ENCODE results near the gene ICE1.
"Not testable (repeated sequence)": the region's sequence is repeated elsewhere in the genome, so short reads cannot be mapped to it uniquely, and the experiment has no call there.

ICE1 gene

GRCh38 chr5:5421961-5422818 is at the start of gene ICE1:
TSS of gene ICE1 (plus strand) at chr5:5422677. CDS start at chr5:5422916, 239 bp downstream.
- DNase-seq, result peak; percentile 94

GRCh38 chr5:5372930-5373329 is 49.5 kb upstream of the ICE1 start:
- no peak for DNase-seq

- no peak for DNase-seq
These were observed 49.0 kb upstream of the ICE1 start for GRCh38 chr5:5373351-5373989.

- no peak for DNase-seq
These were observed 48.3 kb upstream of the ICE1 start for GRCh38 chr5:5374009-5374715.

- no peak for DNase-seq
These were observed 44.7 kb upstream of the ICE1 start for GRCh38 chr5:5377780-5378179.

- no peak for DNase-seq
These were observed 43.9 kb upstream of the ICE1 start for GRCh38 chr5:5378531-5378930.

- no peak for DNase-seq
These were observed 42.2 kb upstream of the ICE1 start for GRCh38 chr5:5380298-5380697.

GRCh38 chr5:5381310-5381913 is 41.1 kb upstream of the ICE1 start:
- no peak for DNase-seq

GRCh38 chr5:5383461-5383860 is 39.0 kb upstream of the ICE1 start:
- DNase-seq, result no peak

- no peak for DNase-seq
These were observed 37.7 kb upstream of the ICE1 start for GRCh38 chr5:5384660-5385330.

- DNase-seq, result no peak
These were observed 37.2 kb upstream of the ICE1 start for GRCh38 chr5:5385331-5385662.

GRCh38 chr5:5386329-5386728 is 36.1 kb upstream of the ICE1 start:
- DNase-seq, result no peak

GRCh38 chr5:5387192-5387591 is 35.3 kb upstream of the ICE1 start:
- no peak for DNase-seq

GRCh38 chr5:5387777-5388176 is 34.7 kb upstream of the ICE1 start:
- DNase-seq, result no peak

GRCh38 chr5:5390121-5390869 is 32.2 kb upstream of the ICE1 start:
- not testable (repeated sequence) for DNase-seq

- not testable (repeated sequence) for DNase-seq
These were observed 30.0 kb upstream of the ICE1 start for GRCh38 chr5:5392504-5392903.

- not testable (repeated sequence) for DNase-seq
These were observed 28.0 kb upstream of the ICE1 start for GRCh38 chr5:5394384-5394986.

- not testable (repeated sequence) for DNase-seq
These were observed 27.4 kb upstream of the ICE1 start for GRCh38 chr5:5395093-5395492.

GRCh38 chr5:5398071-5398470 is 24.4 kb upstream of the ICE1 start:
- no peak for DNase-seq

GRCh38 chr5:5401095-5401494 is 21.4 kb upstream of the ICE1 start:
- no peak for DNase-seq

- DNase-seq, result no peak
These were observed 18.7 kb upstream of the ICE1 start for GRCh38 chr5:5403741-5404140.

GRCh38 chr5:5404381-5404780 is 18.1 kb upstream of the ICE1 start:
- DNase-seq, result no peak

All from activated CD4-positive, alpha-beta T cell treated with anti-CD3 and anti-CD28 coated beads for 1 hour (primary cell).